Measurements from ENCODE around the gene DBN1.

- TF ChIP-seq CTCF (IDR thresholded peaks at IDR 0.05) (no peak), POLR2A (IDR thresholded peaks at IDR 0.05) (no peak)
Measured at GRCh38 chr5:177483994-177484901, 10.8 kb upstream of the DBN1 start.
